Mesenchymal stem cell (in vitro differentiated cells and primary cell): Measurements from ENCODE around the gene GALNT7. TPM values are rescaled to one million over a fixed set of nuclear protein-coding genes. Genes with fewer than 3 reads are reported as not detected.

Source experiments
- small RNA-seq: library from polyadenylated mRNA; stranded (forward); fragments of <200 nt; extraction: miRNeasy Mini kit (QIAGEN cat#:217004); gene quantifications from one replicate; pipeline ENCODE3, GENCODE V24; 2013; ENCODE audit warnings: low read depth

Gene GALNT7

Small RNA genes lying within 50 kb of the gene (small RNA-seq; reads per million reads assigned to genes)
- not detected for gene MIR548T
- gene RN7SL253P = not detected
